IPS-15b (cell line): ENCODE measurements around the gene FRMD4A.

Experiments
- H3K27me3 ChIP-seq: one replicate; pipeline ENCODE4 v1.6.1; 2013; ENCODE audit warnings: low read length; ENCODE audit not compliant: control insufficient read depth, insufficient read depth
- H3K36me3 ChIP-seq: one replicate; pipeline ENCODE4 v1.6.1; 2013; ENCODE audit warnings: low read length; ENCODE audit not compliant: control insufficient read depth, insufficient read depth
- H3K4me1 ChIP-seq: one replicate; pipeline ENCODE4 v1.6.1; 2013; ENCODE audit warnings: mild to moderate bottlenecking, low read length; ENCODE audit not compliant: control insufficient read depth, insufficient read depth
- H3K4me3 ChIP-seq: one replicate; pipeline ENCODE4 v1.5.1; 2013; ENCODE audit warnings: low read depth, low read length
- H3K9ac ChIP-seq: one replicate; pipeline ENCODE4 v1.6.1; 2013; ENCODE audit warnings: low read depth, mild to moderate bottlenecking, low read length
- H3K9me3 ChIP-seq: one replicate; pipeline ENCODE4 v1.6.1; 2013; ENCODE audit warnings: mild to moderate bottlenecking, low read length; ENCODE audit not compliant: control insufficient read depth, insufficient read depth

FRMD4A gene

GRCh38 chr10:13993169-13993568, 337.6 kb downstream of the FRMD4A start:
- Histone ChIP-seq H3K9me3 (no peaks in the 10 kb centered on the region), H3K4me1 (peaks cover 2% of the 10 kb centered on the region), H3K36me3 (no peaks in the 10 kb centered on the region), H3K27me3 (no peaks in the 10 kb centered on the region), H3K4me3 (no peak overlapping the region), H3K9ac (no peak overlapping the region)

GRCh38 chr10:13991353-13991752, 339.4 kb downstream of the FRMD4A start:
- H3K27me3 ChIP-seq: no peaks in the 10 kb centered on the region
- no peak overlapping the region for H3K4me3 ChIP-seq
- H3K9me3 ChIP-seq: no peaks in the 10 kb centered on the region
- peaks cover 2% of the 10 kb centered on the region for H3K4me1 ChIP-seq
- H3K36me3 ChIP-seq: no peaks in the 10 kb centered on the region
- H3K9ac ChIP-seq: no peak overlapping the region

- Histone ChIP-seq H3K4me3 (no peak overlapping the region), H3K36me3 (no peaks in the 10 kb centered on the region), H3K9ac (no peak overlapping the region), H3K27me3 (no peaks in the 10 kb centered on the region), H3K4me1 (peaks cover 2% of the 10 kb centered on the region), H3K9me3 (no peaks in the 10 kb centered on the region)
Measured at GRCh38 chr10:13990946-13991345, 339.8 kb downstream of the FRMD4A start.

- H3K4me3 ChIP-seq: no peak overlapping the region
- H3K27me3 ChIP-seq: no peaks in the 10 kb centered on the region
- H3K36me3 ChIP-seq: no peaks in the 10 kb centered on the region
- H3K4me1 ChIP-seq: peaks cover 2% of the 10 kb centered on the region
- H3K9ac ChIP-seq: no peak overlapping the region
- no peaks in the 10 kb centered on the region for H3K9me3 ChIP-seq
Measured at GRCh38 chr10:13990392-13990805, 340.3 kb downstream of the FRMD4A start.

DNA sequence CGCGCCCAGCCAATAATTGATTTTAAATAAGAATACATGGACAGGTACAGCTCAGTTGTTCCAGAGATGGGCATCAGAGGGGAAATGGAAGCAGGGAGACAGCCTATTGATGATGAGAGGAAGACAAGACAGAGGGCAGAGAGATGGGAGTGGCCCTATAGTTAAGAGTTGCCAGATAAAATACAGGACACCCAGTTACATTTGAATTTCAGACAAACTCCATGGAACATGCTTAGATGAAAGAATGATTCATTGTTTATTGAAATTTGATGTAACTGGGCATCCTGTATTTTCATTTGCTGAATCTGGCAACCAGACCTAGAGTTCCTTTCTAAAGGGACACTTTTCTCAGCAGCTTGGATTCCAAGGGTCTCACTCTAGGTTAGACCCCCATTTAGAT, 341.1 kb downstream of the FRMD4A start:
- no peak overlapping the region for H3K4me3 ChIP-seq
- H3K36me3 ChIP-seq: no peaks in the 10 kb centered on the region
- no peaks in the 10 kb centered on the region for H3K27me3 ChIP-seq
- no peak overlapping the region for H3K9ac ChIP-seq
- no peaks in the 10 kb centered on the region for H3K9me3 ChIP-seq
- peaks cover 2% of the 10 kb centered on the region for H3K4me1 ChIP-seq

- Histone ChIP-seq H3K9me3 (no peaks in the 10 kb centered on the region), H3K27me3 (no peaks in the 10 kb centered on the region), H3K36me3 (no peaks in the 10 kb centered on the region), H3K4me3 (no peak overlapping the region), H3K9ac (no peak overlapping the region), H3K4me1 (peaks cover 2% of the 10 kb centered on the region)
Measured at GRCh38 chr10:13987446-13987845, 343.3 kb downstream of the FRMD4A start.

DNA sequence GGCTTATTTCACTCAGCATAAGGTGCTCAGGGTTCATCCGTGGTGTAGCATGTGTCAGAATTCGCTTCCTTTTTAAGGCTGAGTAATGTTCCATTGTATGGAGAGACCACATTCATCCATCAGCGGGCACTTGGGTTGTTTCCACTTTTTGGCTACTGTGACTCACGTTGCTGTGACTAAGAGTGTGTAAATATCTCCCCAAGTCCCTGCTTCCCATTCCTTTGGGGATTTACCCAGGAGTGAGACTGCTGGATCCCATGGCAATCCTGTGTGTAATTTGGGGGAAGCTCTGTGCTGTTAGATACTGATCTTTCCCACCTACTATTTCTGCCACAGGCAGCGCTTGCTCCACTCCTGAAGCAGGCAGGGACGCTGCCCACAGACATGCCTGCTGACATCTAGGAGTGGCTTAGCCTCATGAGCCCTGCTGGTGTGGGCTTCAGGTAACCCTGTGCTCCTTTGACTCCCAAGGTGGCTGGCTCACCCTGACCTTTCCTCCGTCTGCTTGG, 346.0 kb downstream of the FRMD4A start:
- Histone ChIP-seq H3K9ac (no peak overlapping the region), H3K4me1 (no peaks in the 10 kb centered on the region), H3K9me3 (no peaks in the 10 kb centered on the region), H3K4me3 (no peak overlapping the region), H3K27me3 (no peaks in the 10 kb centered on the region), H3K36me3 (no peaks in the 10 kb centered on the region)

GRCh38 chr10:13983035-13983434, 347.7 kb downstream of the FRMD4A start:
- H3K9ac ChIP-seq: no peak overlapping the region

DNA sequence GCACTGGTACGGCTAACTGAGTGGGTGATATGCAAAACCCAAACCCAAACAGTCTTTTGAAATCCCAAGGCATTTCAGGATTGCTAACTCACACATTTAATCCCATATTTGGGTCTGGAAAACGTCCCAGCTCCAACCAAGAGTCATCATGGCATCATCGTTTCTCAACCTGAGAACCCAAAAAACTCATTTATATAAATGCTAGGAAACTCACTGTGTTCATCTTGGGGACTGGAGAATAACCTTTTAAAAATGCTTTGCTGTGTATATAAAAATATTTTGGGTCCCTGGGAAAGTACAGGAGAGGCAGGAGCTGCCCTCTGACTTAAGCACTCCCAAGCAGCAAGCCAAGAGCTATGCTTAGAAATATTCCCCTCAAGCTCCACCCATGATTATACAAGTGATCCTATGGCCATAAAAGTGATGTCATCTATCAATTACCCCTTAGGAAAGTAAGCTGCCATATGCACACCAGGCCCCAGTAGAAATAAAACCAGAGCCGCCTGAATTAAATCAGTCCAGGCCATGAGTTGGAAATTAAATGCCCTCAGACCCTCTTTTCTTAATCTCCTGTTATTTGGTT, 352.1 kb downstream of the FRMD4A start:
- no peaks in the 10 kb centered on the region for H3K27me3 ChIP-seq
- peaks cover 2% of the 10 kb centered on the region for H3K4me1 ChIP-seq
- H3K4me3 ChIP-seq: no peak overlapping the region
- H3K9me3 ChIP-seq: no peaks in the 10 kb centered on the region
- no peaks in the 10 kb centered on the region for H3K36me3 ChIP-seq
- H3K9ac ChIP-seq: no peak overlapping the region

More at GRCh38 chr10:13983035-13983434, 347.7 kb downstream of the FRMD4A start:
- no peaks in the 10 kb centered on the region for H3K36me3 ChIP-seq
- H3K9me3 ChIP-seq: no peaks in the 10 kb centered on the region
- no peak overlapping the region for H3K4me3 ChIP-seq
- H3K27me3 ChIP-seq: no peaks in the 10 kb centered on the region
- no peaks in the 10 kb centered on the region for H3K4me1 ChIP-seq

DNA sequence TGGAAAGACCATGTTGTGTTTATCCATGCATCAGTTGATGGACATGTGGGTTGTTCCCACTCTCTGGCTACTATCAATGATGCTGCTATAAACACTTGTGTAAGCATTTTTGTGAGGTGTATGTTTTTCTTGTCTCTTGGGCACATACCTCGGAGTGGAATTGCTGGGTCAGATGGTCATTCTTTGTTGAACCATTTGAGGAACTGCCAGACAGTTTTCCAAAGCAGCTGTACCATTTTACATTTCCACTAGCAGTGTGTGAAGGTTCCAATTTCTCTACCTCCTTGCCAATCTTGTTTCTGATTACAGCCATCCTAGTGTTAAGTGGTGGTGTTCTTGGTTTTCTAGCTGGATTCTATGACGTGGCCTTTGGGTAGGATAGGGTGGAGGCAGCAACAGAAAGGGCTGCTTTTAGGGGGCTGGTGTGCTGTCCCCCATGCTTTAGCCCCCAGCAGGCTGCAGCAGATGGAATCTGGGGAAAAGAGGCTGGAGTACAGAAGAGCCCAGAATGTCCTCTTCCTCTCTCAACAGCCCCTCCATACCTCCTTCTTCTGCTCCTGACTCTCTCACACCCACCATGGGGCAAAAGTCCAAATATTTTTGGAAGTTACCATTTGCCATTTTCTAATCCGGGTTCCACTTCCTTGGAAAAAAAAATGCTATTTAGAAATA, 352.7 kb downstream of the FRMD4A start:
- Histone ChIP-seq H3K36me3 (no peaks in the 10 kb centered on the region), H3K4me3 (no peak overlapping the region), H3K9me3 (no peaks in the 10 kb centered on the region), H3K9ac (no peak overlapping the region), H3K27me3 (no peaks in the 10 kb centered on the region), H3K4me1 (peaks cover 4% of the 10 kb centered on the region)

GRCh38 chr10:13973742-13974141, 357.0 kb downstream of the FRMD4A start:
- H3K36me3 ChIP-seq: no peaks in the 10 kb centered on the region
- no peaks in the 10 kb centered on the region for H3K27me3 ChIP-seq
- H3K9ac ChIP-seq: no peak overlapping the region
- no peaks in the 10 kb centered on the region for H3K9me3 ChIP-seq
- H3K4me1 ChIP-seq: peaks cover 17% of the 10 kb centered on the region
- H3K4me3 ChIP-seq: no peak overlapping the region

DNA sequence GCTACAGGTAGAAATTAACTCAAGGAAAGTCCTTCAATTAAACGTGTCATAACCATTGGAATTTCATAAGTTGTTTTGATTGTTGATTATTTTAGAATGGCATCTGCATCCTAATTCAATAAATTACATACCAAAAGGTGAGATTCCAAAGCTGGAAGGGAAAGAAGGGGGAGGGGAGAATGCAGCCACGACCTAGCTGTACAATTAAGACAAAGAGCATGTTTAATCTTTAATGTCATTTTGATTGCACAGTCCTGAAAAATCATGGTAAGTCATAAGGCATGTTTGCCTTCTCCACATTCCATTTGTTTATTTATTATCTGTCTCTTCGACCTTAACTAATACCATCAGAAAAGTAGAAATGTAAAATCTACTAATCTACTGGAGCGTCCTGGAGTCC, 358.1 kb downstream of the FRMD4A start:
- Histone ChIP-seq H3K9ac (no peak overlapping the region), H3K36me3 (no peaks in the 10 kb centered on the region), H3K4me3 (no peak overlapping the region), H3K27me3 (no peaks in the 10 kb centered on the region), H3K4me1 (peaks cover 17% of the 10 kb centered on the region), H3K9me3 (no peaks in the 10 kb centered on the region)
